Nephron progenitor cell (in vitro differentiated cells): ENCODE data around the gene TIMM9.

Experiments used
- DNase-seq: peaks from one replicate; pipeline ENCODE4 v3.0.0; 2021
- H3K27ac Mint-ChIP-seq: 2 replicates; pipeline ENCODE4 v1.8.0; 2021; ENCODE audit warnings: mild to moderate bottlenecking, moderate library complexity, mixed read lengths
- H3K27me3 Mint-ChIP-seq: 2 replicates; pipeline ENCODE4 v1.8.0; 2021; ENCODE audit warnings: mild to moderate bottlenecking, low read depth, mixed read lengths; ENCODE audit not compliant: poor library complexity
- H3K36me3 Mint-ChIP-seq: 2 replicates; pipeline ENCODE4 v1.8.0; 2021; ENCODE audit warnings: low read depth, mixed read lengths
- H3K4me1 Mint-ChIP-seq: 2 replicates; pipeline ENCODE4 v1.8.0; 2021; ENCODE audit warnings: mixed read lengths
- H3K4me3 Mint-ChIP-seq: 2 replicates; pipeline ENCODE4 v1.8.0; 2021; ENCODE audit warnings: mild to moderate bottlenecking, moderate library complexity, mixed read lengths
- H3K9me3 Mint-ChIP-seq: 2 replicates; pipeline ENCODE4 v1.8.0; 2021; ENCODE audit warnings: mild to moderate bottlenecking, moderate library complexity, mixed read lengths
- CTCF ChIP-seq: fragments of 200-600 bp; sonication (generic); IDR thresholded peaks from 2 replicates; pipeline ENCODE4 v1.5.0; 2021; ENCODE audit warnings: antibody characterized with exemption

Gene TIMM9

DNA sequence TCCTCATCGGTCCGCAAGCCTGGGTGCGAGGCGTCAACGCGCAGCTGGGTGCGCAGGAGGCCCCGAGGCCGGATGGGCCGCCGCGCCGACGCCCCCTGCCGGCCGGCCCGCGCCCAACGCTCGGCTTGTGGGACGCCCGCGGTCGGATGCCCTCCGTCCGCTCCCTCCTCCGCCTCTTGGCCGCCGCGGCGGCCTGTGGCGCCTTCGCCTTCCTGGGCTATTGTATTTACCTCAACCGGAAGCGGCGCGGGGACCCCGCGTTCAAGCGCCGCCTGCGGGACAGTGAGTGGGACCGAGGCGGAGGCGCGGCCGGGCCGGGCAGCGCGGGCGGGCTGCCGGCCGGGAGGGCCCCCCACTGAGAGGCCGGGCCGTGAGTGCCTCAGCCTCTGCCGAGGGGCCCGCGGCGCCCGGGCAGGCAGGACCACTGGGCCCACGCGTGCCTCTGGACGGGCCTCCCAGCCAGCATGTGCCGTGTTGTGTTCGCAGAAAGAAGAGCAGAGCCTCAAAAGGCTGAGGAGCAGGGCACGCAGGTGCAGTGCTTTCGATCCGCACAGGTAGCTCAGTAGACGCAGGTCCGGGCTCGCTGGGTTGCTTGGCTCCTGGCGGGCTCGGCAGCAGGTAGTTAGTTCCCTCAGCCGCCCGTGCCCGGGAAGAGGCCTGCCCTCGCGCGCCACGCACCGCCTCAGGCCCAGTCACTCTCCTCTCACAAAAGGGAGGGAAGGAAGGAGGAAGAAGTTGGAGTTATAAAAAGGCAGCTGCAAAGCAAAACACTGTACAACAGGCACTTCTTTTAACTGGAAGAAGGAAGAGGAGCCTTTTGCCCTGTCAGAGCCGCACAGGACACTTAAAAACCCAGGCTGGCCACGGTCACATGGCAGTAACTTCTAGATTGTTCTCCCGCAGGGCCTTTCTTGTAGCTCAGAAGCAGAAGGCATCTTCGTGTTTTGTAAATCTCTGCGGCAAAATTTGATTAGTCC lies 31.2 kb downstream of the TIMM9 start, which contains the start of gene TOMM20L:
Gene TOMM20L (plus strand): TSS at position 119 of the 977 bp plus-strand sequence. CDS start 28 bp downstream, at position 147.
- Mint-ChIP-seq H3K27me3 (peaks cover 34% of the 10 kb centered on the region), H3K4me3 (peak within 1 kb of the TSS; percentile 80), H3K27ac (no peak within 1 kb of the TSS), H3K9me3 (no peaks in the 10 kb centered on the region), H3K4me1 (peaks cover 5% of the 10 kb centered on the region), H3K36me3 (no peaks in the 10 kb centered on the region)
- DNase-seq: peak; percentile 81
- TF ChIP-seq CTCF: peak; percentile 67

- Mint-ChIP-seq H3K36me3 (no peaks in the 10 kb centered on the region), H3K27ac (no peak overlapping the region), H3K4me3 (peak overlapping the region; percentile 80), H3K4me1 (peaks cover 5% of the 10 kb centered on the region), H3K9me3 (no peaks in the 10 kb centered on the region), H3K27me3 (peaks cover 34% of the 10 kb centered on the region)
- no peak for TF ChIP-seq CTCF
- no peak for DNase-seq
Observed at GRCh38 chr14:58395562-58395811, 31.8 kb downstream of the TIMM9 start.

DNA sequence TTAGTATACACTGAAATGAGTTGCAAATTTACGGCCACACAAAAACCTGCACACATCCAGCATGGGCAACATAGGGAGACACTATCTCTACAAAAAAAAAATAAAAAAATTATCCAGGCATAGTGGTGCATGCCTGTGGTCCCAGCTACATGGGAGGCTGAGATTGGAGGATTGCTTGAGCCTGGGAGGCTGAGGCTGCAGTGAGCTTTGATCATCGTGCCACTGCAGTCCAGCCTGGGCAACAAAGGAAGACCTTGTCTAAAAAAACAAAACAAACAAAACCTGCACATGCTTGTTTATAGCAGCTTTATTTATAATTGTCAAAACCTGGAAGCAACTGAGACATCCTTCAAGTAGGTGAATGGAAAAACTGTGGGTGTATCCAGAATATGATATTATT lies 36.5 kb downstream of the TIMM9 start:
- no peaks in the 10 kb centered on the region for H3K4me1 Mint-ChIP-seq
- H3K27me3 Mint-ChIP-seq: peaks cover 21% of the 10 kb centered on the region
- TF ChIP-seq CTCF: no peak
- peaks cover 20% of the 10 kb centered on the region for H3K36me3 Mint-ChIP-seq
- H3K4me3 Mint-ChIP-seq: no peak overlapping the region
- no peak for DNase-seq
- H3K27ac Mint-ChIP-seq: no peak overlapping the region
- H3K9me3 Mint-ChIP-seq: peaks cover 6% of the 10 kb centered on the region

DNA sequence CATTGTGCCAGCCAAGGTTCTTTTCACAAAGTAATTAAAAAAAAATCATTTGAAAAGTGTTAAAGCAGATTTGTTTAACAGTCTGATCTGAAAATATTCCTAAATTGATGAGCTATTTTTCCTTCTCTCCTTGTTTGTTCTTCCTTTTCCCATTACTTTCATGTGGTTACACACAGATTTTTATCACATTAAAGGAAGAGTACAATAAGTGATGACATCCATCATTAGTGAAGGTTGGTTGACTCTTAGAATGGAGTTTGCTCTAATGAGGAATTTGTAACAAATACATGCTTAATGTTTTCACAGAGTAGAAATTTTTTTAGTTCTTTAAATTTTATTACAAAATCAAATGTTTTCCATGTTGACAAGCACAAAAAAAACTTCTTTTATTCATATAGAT lies 50.5 kb downstream of the TIMM9 start:
- Mint-ChIP-seq H3K9me3 (peaks cover 19% of the 10 kb centered on the region), H3K27ac (no peak overlapping the region), H3K27me3 (no peaks in the 10 kb centered on the region), H3K4me3 (no peak overlapping the region), H3K4me1 (no peaks in the 10 kb centered on the region), H3K36me3 (peaks cover 64% of the 10 kb centered on the region)
- TF ChIP-seq CTCF: no peak
- no peak for DNase-seq

- H3K4me1 Mint-ChIP-seq: no peaks in the 10 kb centered on the region
- no peak for TF ChIP-seq CTCF
- no peaks in the 10 kb centered on the region for H3K27me3 Mint-ChIP-seq
- H3K27ac Mint-ChIP-seq: no peak overlapping the region
- peaks cover 70% of the 10 kb centered on the region for H3K36me3 Mint-ChIP-seq
- DNase-seq: no peak
- no peak overlapping the region for H3K4me3 Mint-ChIP-seq
- H3K9me3 Mint-ChIP-seq: no peaks in the 10 kb centered on the region
Observed at GRCh38 chr14:58368956-58369355, 58.4 kb downstream of the TIMM9 start.

DNA sequence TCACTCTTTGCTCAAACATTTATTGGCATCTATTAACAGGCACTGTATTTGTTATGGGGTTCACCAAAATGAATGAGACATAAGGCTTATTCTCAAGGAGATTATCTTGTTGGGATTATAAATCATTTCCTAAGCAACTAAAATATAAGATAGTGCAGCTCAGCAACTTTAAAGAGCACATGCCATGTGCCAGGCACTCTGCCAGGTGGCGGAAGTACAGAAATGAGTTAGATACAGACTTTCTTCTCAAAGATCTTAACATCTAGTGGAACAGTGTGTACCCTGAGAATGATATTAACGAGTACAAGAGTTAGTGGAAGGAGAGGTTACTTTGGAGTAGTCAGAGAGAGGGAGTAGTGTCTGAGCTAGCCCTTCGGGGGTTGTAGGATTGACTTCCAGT lies 60.0 kb downstream of the TIMM9 start:
- no peak overlapping the region for H3K27ac Mint-ChIP-seq
- no peak for TF ChIP-seq CTCF
- no peaks in the 10 kb centered on the region for H3K27me3 Mint-ChIP-seq
- H3K9me3 Mint-ChIP-seq: no peaks in the 10 kb centered on the region
- H3K4me3 Mint-ChIP-seq: no peak overlapping the region
- H3K36me3 Mint-ChIP-seq: peaks cover 67% of the 10 kb centered on the region
- no peak for DNase-seq
- H3K4me1 Mint-ChIP-seq: no peaks in the 10 kb centered on the region
